CD4-positive, alpha-beta T cell (primary cell): ENCODE measurements around the gene PDGFA. TPM values are rescaled to one million over a fixed set of nuclear protein-coding genes. Genes with fewer than 3 reads are reported as not detected.

Source experiments
- ATAC-seq: fragments of 200-7000 bp; cut with Tn5 transposase; one replicate; pipeline ENCODE4 v1.10.0; 2022; ENCODE audit warnings: mild to moderate bottlenecking; ENCODE audit not compliant: poor library complexity
- CTCF ChIA-PET: fragments of 350-600 bp; sonication (Branson Sonifier 250); formaldehyde crosslinking; loops from one replicate; lab custom pipeline; 2021; ENCODE audit warnings: antibody characterized with exemption, inconsistent platforms; lab: Charles Lee
- POLR2A ChIA-PET: fragments of 350-600 bp; sonication (Branson Sonifier 250); formaldehyde crosslinking; loops from one replicate; lab custom pipeline; 2021; ENCODE audit warnings: antibody characterized with exemption, inconsistent platforms; lab: Charles Lee
- DNase-seq, 14 experiments: peaks; one replicate each; pipeline ENCODE4 v3.0.0-alpha.2; 2013 to 2020; ENCODE audit warnings: mixed read lengths in 2 of 14
- H3K27ac ChIP-seq, 2 donors: one replicate each; pipeline versions ENCODE4 v1.5.1 to v1.7.0; 2013; ENCODE audit warnings: low read length in 2 of 2, low read depth in 1 of 2, mild to moderate bottlenecking in 1 of 2
- H3K27me3 ChIP-seq, 2 experiments: 1 replicate in 1 of 2; 2 replicates in 1 of 2; pipeline versions ENCODE4 v1.6.1 to v1.7.0; 2013; ENCODE audit warnings: low read length in 2 of 2, control low read depth in 1 of 2, mild to moderate bottlenecking in 1 of 2, moderate library complexity in 1 of 2; ENCODE audit not compliant: insufficient read depth in 2 of 2, control insufficient read depth in 1 of 2
- H3K36me3 ChIP-seq: one replicate; pipeline ENCODE4 v1.6.1; 2013; ENCODE audit warnings: low read length, control low read depth; ENCODE audit not compliant: insufficient read depth
- H3K4me1 ChIP-seq: one replicate; pipeline ENCODE4 v1.6.1; 2013; ENCODE audit warnings: low read length, control low read depth; ENCODE audit not compliant: insufficient read depth
- H3K4me3 ChIP-seq: one replicate; pipeline ENCODE4 v1.5.1; 2013; ENCODE audit warnings: mild to moderate bottlenecking, low read length, moderate library complexity
- H3K9me3 ChIP-seq, 2 experiments: 1 replicate in 1 of 2; 2 replicates in 1 of 2; pipeline versions ENCODE4 v1.6.1 to v1.7.0; 2013; ENCODE audit warnings: low read length in 2 of 2, mild to moderate bottlenecking in 2 of 2, control low read depth in 1 of 2, moderate library complexity in 1 of 2; ENCODE audit not compliant: control insufficient read depth in 1 of 2, insufficient read depth in 1 of 2
- H3K27ac Mint-ChIP-seq: one replicate; pipeline ENCODE4 v1.8.0; 2020; ENCODE audit warnings: mixed read lengths
- H3K27me3 Mint-ChIP-seq: one replicate; pipeline ENCODE4 v1.8.0; 2021; ENCODE audit warnings: mixed read lengths
- H3K36me3 Mint-ChIP-seq: one replicate; pipeline ENCODE4 v1.8.0; 2021; ENCODE audit warnings: low read depth, mixed read lengths
- H3K4me1 Mint-ChIP-seq: one replicate; pipeline ENCODE4 v1.8.0; 2021; ENCODE audit warnings: low read depth, mixed read lengths
- H3K4me3 Mint-ChIP-seq: one replicate; pipeline ENCODE4 v1.8.0; 2020; ENCODE audit warnings: mild to moderate bottlenecking, mixed read lengths
- H3K9me3 Mint-ChIP-seq: one replicate; pipeline ENCODE4 v1.8.0; 2020; ENCODE audit warnings: mixed read lengths
- intact Hi-C, 2 experiments: fragments of 100-400 bp; cut with DNase I in 1 of 2; cut with micrococcal nuclease in 1 of 2; formaldehyde crosslinking; loops; one replicate each; pipeline versions ENCODE4 v1.15.1 to v1.9.0; 2023 to 2025; cut with DNase I, micrococcal nuclease
- total RNA-seq, 174 experiments: library from RNA in 2 of 174; stranded (reverse) in 2 of 174; gene quantifications; one replicate each; pipeline ENCODE4 v1.2.3 and lab custom pipeline; 2021 to 2026
- TF ChIP-seq, protein P1 (sequence below): fragments of 200-600 bp; IDR thresholded peaks from one replicate; pipeline ENCODE4 v1.8.0; 2022; ENCODE audit warnings: antibody characterized with exemption, mild to moderate bottlenecking

Gene PDGFA
- total RNA-seq, 2 experiments from 2014 or later: 0.55 to 0.70 TPM

DNA sequence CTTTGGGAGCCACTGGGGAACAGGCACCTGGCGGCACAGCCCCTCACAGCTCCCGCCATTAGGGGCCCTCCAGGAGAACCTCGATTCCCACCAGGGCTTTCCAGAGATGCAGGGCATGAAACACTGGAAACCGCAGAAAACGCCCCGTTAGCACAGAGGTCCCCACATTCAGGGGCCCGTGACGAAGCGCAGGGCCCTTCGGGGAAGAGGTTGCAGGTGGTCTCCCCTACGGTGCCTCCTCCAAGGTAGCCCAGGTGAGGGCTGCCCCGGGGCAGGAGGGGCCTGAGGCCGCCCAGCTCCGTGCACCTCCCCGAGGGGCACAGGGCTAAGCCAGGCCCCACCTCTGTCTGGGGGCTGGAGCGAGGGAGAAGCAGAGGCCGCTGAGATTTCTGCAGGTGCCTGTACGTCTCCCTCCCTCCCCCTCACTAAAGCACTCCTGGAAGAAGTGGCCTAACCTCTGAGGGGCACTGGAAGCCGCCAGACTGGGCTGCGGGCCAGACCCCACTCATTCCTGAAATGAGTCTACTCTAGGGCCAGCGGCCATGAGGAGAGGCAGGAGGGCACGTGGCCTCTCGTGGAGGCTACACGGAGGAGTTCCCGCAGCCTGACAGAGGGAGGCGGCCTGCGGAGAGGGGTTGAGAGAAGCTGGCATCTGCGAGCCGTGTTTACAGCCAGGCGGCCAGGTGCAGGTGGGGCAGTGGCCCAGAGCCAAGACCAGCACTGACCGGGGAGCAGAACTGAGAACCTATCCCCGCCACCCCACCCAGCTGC lies 6.9 kb downstream of the PDGFA start:
- Mint-ChIP-seq H3K4me3 (no peak overlapping the region), H3K9me3 (no peaks in the 10 kb centered on the region), H3K4me1 (peaks cover 2% of the 10 kb centered on the region), H3K27me3 (peaks cover 31% of the 10 kb centered on the region), H3K36me3 (no peaks in the 10 kb centered on the region), H3K27ac (no peak overlapping the region)
- no peak overlapping the region for H3K4me3 ChIP-seq
- intact Hi-C loops: no loop called here
- CTCF ChIA-PET: no interaction called here
- H3K27me3 ChIP-seq: peaks cover 8 to 14% of the 10 kb centered on the region in 2 experiments
- H3K27ac ChIP-seq: no peak overlapping the region
- no peak for DNase-seq
- ATAC-seq: no peak
- TF ChIP-seq, protein P1, sequence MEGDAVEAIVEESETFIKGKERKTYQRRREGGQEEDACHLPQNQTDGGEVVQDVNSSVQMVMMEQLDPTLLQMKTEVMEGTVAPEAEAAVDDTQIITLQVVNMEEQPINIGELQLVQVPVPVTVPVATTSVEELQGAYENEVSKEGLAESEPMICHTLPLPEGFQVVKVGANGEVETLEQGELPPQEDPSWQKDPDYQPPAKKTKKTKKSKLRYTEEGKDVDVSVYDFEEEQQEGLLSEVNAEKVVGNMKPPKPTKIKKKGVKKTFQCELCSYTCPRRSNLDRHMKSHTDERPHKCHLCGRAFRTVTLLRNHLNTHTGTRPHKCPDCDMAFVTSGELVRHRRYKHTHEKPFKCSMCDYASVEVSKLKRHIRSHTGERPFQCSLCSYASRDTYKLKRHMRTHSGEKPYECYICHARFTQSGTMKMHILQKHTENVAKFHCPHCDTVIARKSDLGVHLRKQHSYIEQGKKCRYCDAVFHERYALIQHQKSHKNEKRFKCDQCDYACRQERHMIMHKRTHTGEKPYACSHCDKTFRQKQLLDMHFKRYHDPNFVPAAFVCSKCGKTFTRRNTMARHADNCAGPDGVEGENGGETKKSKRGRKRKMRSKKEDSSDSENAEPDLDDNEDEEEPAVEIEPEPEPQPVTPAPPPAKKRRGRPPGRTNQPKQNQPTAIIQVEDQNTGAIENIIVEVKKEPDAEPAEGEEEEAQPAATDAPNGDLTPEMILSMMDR: no peak
- peaks cover 0 to 2% of the 10 kb centered on the region in 2 experiments for H3K9me3 ChIP-seq
- peaks cover 5% of the 10 kb centered on the region for H3K4me1 ChIP-seq
- H3K36me3 ChIP-seq: no peaks in the 10 kb centered on the region
- POLR2A ChIA-PET: no interaction called here

DNA sequence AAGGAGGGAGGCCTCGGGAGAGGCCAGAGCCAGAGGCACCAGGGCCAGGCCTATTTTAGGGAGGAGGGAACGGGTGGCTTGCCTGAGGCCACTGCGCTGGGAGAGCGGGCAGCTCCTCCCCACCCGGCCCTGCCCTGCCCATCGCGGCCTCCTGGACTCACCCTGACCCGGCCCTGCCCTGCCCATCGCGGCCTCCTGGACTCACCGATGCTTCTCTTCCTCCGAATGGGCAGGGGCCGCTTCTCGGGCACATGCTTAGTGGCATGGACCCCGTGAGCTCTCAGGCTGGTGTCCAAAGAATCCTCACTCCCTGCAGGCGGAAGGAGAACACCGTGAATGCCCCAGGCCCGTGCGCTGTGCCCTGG lies 7.5 kb downstream of the PDGFA start:
- TF ChIP-seq, protein P1: no peak
- H3K4me1 Mint-ChIP-seq: no peaks in the 10 kb centered on the region
- intact Hi-C loops: no loop called here
- Histone ChIP-seq H3K27me3 (peaks cover 5 to 12% of the 10 kb centered on the region in 2 experiments), H3K9me3 (no peaks in the 10 kb centered on the region), H3K36me3 (no peaks in the 10 kb centered on the region), H3K4me3 (no peak overlapping the region), H3K27ac (no peak overlapping the region), H3K4me1 (peaks cover 2% of the 10 kb centered on the region)
- H3K27ac Mint-ChIP-seq: no peak overlapping the region
- no peak overlapping the region for H3K4me3 Mint-ChIP-seq
- ATAC-seq (no peak), DNase-seq (no peak)
- ChIA-PET POLR2A (no interaction called here), CTCF (no interaction called here)
- peaks cover 28% of the 10 kb centered on the region for H3K27me3 Mint-ChIP-seq
- H3K9me3 Mint-ChIP-seq: no peaks in the 10 kb centered on the region
- H3K36me3 Mint-ChIP-seq: no peaks in the 10 kb centered on the region

DNA sequence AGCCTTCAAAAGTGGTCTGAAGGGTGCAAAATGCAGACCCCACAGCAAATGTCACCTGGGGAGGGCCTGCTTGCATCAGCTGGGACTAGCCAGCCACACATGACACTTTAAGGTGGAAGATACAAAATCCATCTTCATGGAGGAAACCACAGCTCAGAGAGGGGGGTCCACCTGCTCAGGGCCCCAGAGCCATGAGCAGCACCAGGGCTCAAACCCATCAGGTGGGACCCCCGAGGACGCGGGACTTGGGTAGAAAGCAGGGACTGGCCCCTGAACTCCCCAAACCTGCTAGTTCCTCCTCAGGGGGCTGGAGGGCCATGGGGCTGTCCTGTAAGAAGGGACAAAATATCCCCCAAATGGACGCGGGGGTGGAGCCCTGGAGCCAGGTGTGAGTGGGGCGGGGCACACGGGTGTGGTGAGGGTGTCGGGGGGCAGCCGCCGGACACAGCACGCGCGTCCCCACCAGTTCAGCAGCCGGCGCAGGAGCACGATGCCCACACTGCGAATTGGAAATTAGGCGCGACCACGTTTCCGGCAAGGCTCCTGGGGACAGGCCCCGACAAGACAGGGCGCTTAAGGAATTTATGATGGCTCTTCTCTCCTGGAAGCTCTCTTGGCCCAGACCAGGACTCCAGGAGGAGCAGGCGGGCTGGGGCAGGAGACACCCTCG lies 8.0 kb downstream of the PDGFA start:
- Mint-ChIP-seq H3K27me3 (peaks cover 28% of the 10 kb centered on the region), H3K27ac (no peak overlapping the region), H3K4me3 (no peak overlapping the region), H3K9me3 (no peaks in the 10 kb centered on the region), H3K36me3 (no peaks in the 10 kb centered on the region), H3K4me1 (no peaks in the 10 kb centered on the region)
- ATAC-seq: no peak
- intact Hi-C loops: no loop called here
- H3K4me1 ChIP-seq: peaks cover under 1% of the 10 kb centered on the region
- no peak overlapping the region for H3K27ac ChIP-seq
- TF ChIP-seq, protein P1: no peak
- ChIA-PET CTCF (no interaction called here), POLR2A (no interaction called here)
- no peaks in the 10 kb centered on the region for H3K9me3 ChIP-seq
- no peak overlapping the region for H3K4me3 ChIP-seq
- no peaks in the 10 kb centered on the region for H3K36me3 ChIP-seq
- no peak for DNase-seq
- H3K27me3 ChIP-seq: peaks cover 5 to 12% of the 10 kb centered on the region in 2 experiments
